K562 (cell line): Measurements from ENCODE around the gene MACROH2A2. TPM values are rescaled to one million over a fixed set of nuclear protein-coding genes. Genes with fewer than 3 reads are reported as not detected.

ENCODE experiments used
- ATAC-seq: fragments of 200-7000 bp; cut with Tn5 transposase; 3 replicates; pipeline ENCODE4 v1.9.1; 2020; ENCODE audit warnings: moderate library complexity
- BruUV-seq: library from RNA; stranded (reverse); fragments of 400-500 nt; replicated peaks from 2 replicates; lab custom pipeline; 2021; lab: Mats Ljungman, UMichigan
- CTCF ChIA-PET: fragments of 300-600 bp; formaldehyde crosslinking; extraction: SDS; loops from one replicate; lab custom pipeline; 2021; ENCODE audit warnings: low intra/inter-chr PET ratio; lab: Yijun Ruan, JAX
- POLR2A ChIA-PET: fragments of 300-600, 350-650 bp; sonication (Branson Sonifier 250); formaldehyde crosslinking; extraction: SDS; loops from one replicate; lab custom pipeline; 2021; ENCODE audit warnings: antibody characterized with exemption, inconsistent platforms; lab: Yijun Ruan, JAX
- DNase-seq, 4 experiments: peaks; one replicate each; pipeline versions ENCODE4 v3.0.0 to v3.0.0-alpha.2; 2011 to 2018; ENCODE audit warnings: low spot score in 3 of 4, mixed read lengths in 3 of 4; ENCODE audit errors: extremely low read depth in 1 of 4
- FAIRE-seq: peaks from 2 replicates; lab custom pipeline; 2011; peaks lifted over from hg19 to GRCh38; lab: Jason Lieb, UNC
- H2AFZ ChIP-seq: 2 replicates; pipeline ENCODE4 v1.6.0; 2011; ENCODE audit warnings: low read depth, low read length, control low read depth, inconsistent platforms
- H3K27ac ChIP-seq: fragments of 200-600 bp; 3 replicates; pipeline ENCODE4 v1.8.0; 2011; ENCODE audit warnings: low read depth, mild to moderate bottlenecking, control low read depth, inconsistent platforms, low read length, moderate library complexity, mixed read lengths; ENCODE audit errors: extremely low read depth
- H3K27me3 ChIP-seq, 2 experiments: fragments of 300-600 bp in 1 of 2; 2 replicates in 1 of 2; 3 replicates in 1 of 2; pipeline versions ENCODE4 v1.6.0 to v1.8.0; 2011; ENCODE audit warnings: inconsistent platforms in 2 of 2, low read length in 2 of 2, mild to moderate bottlenecking in 1 of 2, mixed read lengths in 1 of 2, moderate library complexity in 1 of 2; ENCODE audit not compliant: control insufficient read depth in 2 of 2, insufficient read depth in 2 of 2
- H3K36me3 ChIP-seq: fragments of 300-600 bp; 3 replicates; pipeline ENCODE4 v1.8.0; 2011; ENCODE audit warnings: mild to moderate bottlenecking, low read length, inconsistent platforms; ENCODE audit not compliant: control insufficient read depth, insufficient read depth
- H3K4me1 ChIP-seq, 2 experiments: fragments of 200-600 bp in 1 of 2; replicated peaks in 1 of 2; 2 replicates in 1 of 2; 3 replicates in 1 of 2; pipeline versions ENCODE4 v1.5.1 to v1.8.0; 2011; ENCODE audit warnings: inconsistent platforms in 2 of 2, low read length in 2 of 2, mild to moderate bottlenecking in 1 of 2, mixed read lengths in 1 of 2, moderate library complexity in 1 of 2; ENCODE audit not compliant: control insufficient read depth in 2 of 2, insufficient read depth in 2 of 2
- H3K4me2 ChIP-seq: 2 replicates; pipeline ENCODE4 v1.6.1; 2011; ENCODE audit warnings: low read length, control low read depth, inconsistent platforms, mixed read lengths; ENCODE audit not compliant: insufficient read depth
- H3K4me3 ChIP-seq: fragments of 200-600 bp; sonication (generic), shearing (Covaris generic); 2 replicates; pipeline ENCODE4 v1.5.1; 2016; ENCODE audit warnings: control low read depth, inconsistent platforms
- H3K79me2 ChIP-seq: fragments of 200-600 bp; 3 replicates; pipeline ENCODE4 v1.8.0; 2011; ENCODE audit warnings: low read length, inconsistent platforms; ENCODE audit not compliant: control insufficient read depth, insufficient read depth
- H3K9ac ChIP-seq, 2 experiments: 2 replicates each; pipeline versions ENCODE4 v1.6.0 to v1.6.1; 2011; ENCODE audit warnings: low read depth in 2 of 2, low read length in 2 of 2, control low read depth in 1 of 2, inconsistent platforms in 1 of 2, mild to moderate bottlenecking in 1 of 2, mixed read lengths in 1 of 2; ENCODE audit not compliant: insufficient read depth in 1 of 2
- H3K9me1 ChIP-seq: one replicate; pipeline ENCODE4 v1.6.0; 2011; ENCODE audit warnings: inconsistent platforms, mild to moderate bottlenecking, low read length, moderate library complexity; ENCODE audit not compliant: control insufficient read depth, insufficient read depth
- H3K9me3 ChIP-seq: replicated peaks from 2 replicates; pipeline ENCODE4 v1.5.1; 2011; ENCODE audit warnings: low read depth, low read length, inconsistent platforms; ENCODE audit not compliant: control insufficient read depth, insufficient read depth
- H4K20me1 ChIP-seq: replicated peaks from 2 replicates; pipeline ENCODE4 v1.6.1; 2011; ENCODE audit warnings: low read length, inconsistent platforms, mixed read lengths; ENCODE audit not compliant: control insufficient read depth, insufficient read depth
- L3MBTL2 ChIP-seq: fragments of 450-650 bp; IDR thresholded peaks from 2 replicates; pipeline ENCODE4 v1.6.1; 2016; ENCODE audit warnings: mild to moderate bottlenecking, moderate library complexity
- SIN3B ChIP-seq: fragments of 450-650 bp; IDR thresholded peaks from 2 replicates; pipeline ENCODE4 v1.6.1; 2017; ENCODE audit warnings: low read depth, mild to moderate bottlenecking, moderate library complexity
- SRSF9 ChIP-seq: fragments of 200-400 bp; formaldehyde crosslinking; IDR thresholded peaks from 2 replicates; pipeline ENCODE4 v1.6.1; 2017; ENCODE audit warnings: low read depth, low read length, borderline replicate concordance
- TRIM25 ChIP-seq: fragments of 450-650 bp; IDR thresholded peaks from 2 replicates; pipeline ENCODE4 v1.7.0; 2016; ENCODE audit warnings: borderline replicate concordance
- ZBTB40 ChIP-seq, 2 experiments: fragments of 450-650 bp in 1 of 2; sonication (generic) in 1 of 2; formaldehyde crosslinking in 1 of 2; IDR thresholded peaks; 2 replicates each; pipeline versions ENCODE4 v1.7.1 to v1.9.0; 2016 to 2022; ENCODE audit warnings: inconsistent platforms in 1 of 2, mild to moderate bottlenecking in 1 of 2, missing genetic modification reagents in 1 of 2
- ZKSCAN3 ChIP-seq: fragments of 250-450 bp; sonication (Bioruptor Pico); IDR thresholded peaks from 2 replicates; pipeline ENCODE4 v1.4.0; 2020
- ZNF174 ChIP-seq: fragments of 250-450 bp; sonication (Bioruptor Pico); IDR thresholded peaks from 2 replicates; pipeline ENCODE4 v1.4.0; 2020; ENCODE audit warnings: mild to moderate bottlenecking
- ZNF24 ChIP-seq: fragments of 450-650 bp; IDR thresholded peaks from 2 replicates; pipeline ENCODE4 v1.6.1; 2016
- ZNF696 ChIP-seq: fragments of 250-450 bp; sonication (Bioruptor Pico); conservative IDR thresholded peaks from 2 replicates; pipeline ENCODE4 v1.4.0; 2020; ENCODE audit warnings: mild to moderate bottlenecking, moderate library complexity
- in situ Hi-C: fragments of 300-500 bp; cut with MboI; formaldehyde crosslinking; loops from 4 replicates; pipeline ENCODE4 v1.15.0; 2018; ENCODE audit warnings: inconsistent platforms, mixed read lengths
- intact Hi-C: fragments of 100-400 bp; cut with micrococcal nuclease; formaldehyde crosslinking; loops from 2 replicates; pipeline ENCODE4 v1.14.2; 2022
- polyA plus RNA-seq, 8 experiments: library from polyadenylated mRNA; depleted of rRNA in 4 of 8; stranded (reverse) in 5 of 8; unstranded in 3 of 8; fragments of >200 nt; fragmentation: Nextera tagmentation in 2 of 8; fragmentation: Illumina TruSeq in 1 of 8; extraction: Ambion mirVana in 2 of 8; extraction: Trizol in 1 of 8; gene quantifications; 2 replicates each; pipeline versions ENCODE4 v1.2.1 to v1.2.3, GENCODE V29; 2011 to 2014; ENCODE audit warnings: inconsistent platforms in 1 of 8, missing spikeins in 1 of 8
- total RNA-seq, 7 experiments: library from RNA; depleted of rRNA in 6 of 7; stranded (reverse); fragments of >200 nt in 6 of 7; fragmentation: Illumina TruSeq in 2 of 7; extraction: Trizol in 2 of 7; gene quantifications; 2 replicates each; pipeline versions ENCODE4 v1.2.1 to v1.2.3, GENCODE V29; 2011 to 2021; ENCODE audit warnings: low replicate concordance in 1 of 7
- TF ChIP-seq, protein P1 (sequence below): fragments of 250-450 bp; sonication (Bioruptor Pico); IDR thresholded peaks from 2 replicates; pipeline ENCODE4 v1.8.0; 2021; ENCODE audit warnings: moderate library complexity, mild to moderate bottlenecking, inconsistent platforms

The MACROH2A2 gene
- total and polyA plus RNA-seq, 9 of the 15 experiments (the other 6 are each of a cell fraction or from before 2014, with no cell fraction given) = 0.07 TPM; not detected in 8

DNA sequence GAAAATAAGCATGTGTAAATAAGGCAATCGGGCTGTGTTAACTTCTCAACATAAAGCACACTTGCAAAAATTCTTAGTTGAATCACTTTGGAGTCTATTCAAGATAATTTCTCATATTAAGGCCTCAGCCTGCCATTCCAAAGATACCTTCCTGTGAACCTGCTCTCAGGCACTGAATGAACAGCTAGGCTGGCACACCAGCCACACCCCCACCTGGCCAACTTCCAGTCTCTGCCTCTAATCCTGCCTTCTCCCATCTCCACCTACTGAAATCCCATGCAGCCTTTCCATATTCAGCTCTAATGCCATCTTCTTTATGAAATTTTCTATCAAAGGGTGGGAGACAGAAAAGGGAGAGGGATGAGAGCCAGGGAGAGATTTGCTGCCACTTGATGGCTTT is 17.1 kb upstream of the MACROH2A2 start (continued):
- TF ChIP-seq SRSF9 = no peak

- H3K9me1 ChIP-seq = no peaks in the 10 kb centered on the region
- intact Hi-C loops (no loop called here), in situ Hi-C loops (no loop called here)
- no peak overlapping the region for H3K27ac ChIP-seq
- no peaks in the 10 kb centered on the region for H3K36me3 ChIP-seq
- POLR2A ChIA-PET = no interaction called here
- H3K4me3 ChIP-seq = no peak overlapping the region
- TF ChIP-seq ZKSCAN3 (CRISPR knock-in tag) (no peak), SIN3B (no peak), ZBTB40 (IDR thresholded peaks at IDR 0.05) (no peak), ZBTB40 (CRISPR knock-in tag; IDR thresholded peaks at IDR 0.05) (no peak), TRIM25 (no peak), L3MBTL2 (no peak), ZNF174 (CRISPR knock-in tag) (no peak), ZNF696 (no peak), ZNF24 (no peak)
- TF ChIP-seq, protein P1, sequence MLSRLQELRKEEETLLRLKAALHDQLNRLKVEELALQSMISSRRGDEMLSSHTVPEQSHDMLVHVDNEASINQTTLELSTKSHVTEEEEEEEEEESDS (CRISPR knock-in tag) = no peak
- H3K9ac ChIP-seq = no peak overlapping the region
- no peaks in the 10 kb centered on the region for H3K9me3 ChIP-seq
- H3K4me1 ChIP-seq = no peaks in the 10 kb centered on the region
- H3K4me2 ChIP-seq = no peak overlapping the region
- BruUV-seq = no TSS peak
- FAIRE-seq (no peak), DNase-seq (no peak), ATAC-seq (no peak)
- H4K20me1 ChIP-seq = no peaks in the 10 kb centered on the region
- peaks cover 0 to 7% of the 10 kb centered on the region in 2 experiments; a peak in 1 of 5 replicates for H3K27me3 ChIP-seq
- H3K79me2 ChIP-seq = no peaks in the 10 kb centered on the region
- CTCF ChIA-PET = no interaction called here
- H2AFZ ChIP-seq = no peak overlapping the region
These were observed 13.7 kb upstream of the MACROH2A2 start for GRCh38 chr10:70038923-70039322.
